ENCODE data around the gene COASY.

DNA sequence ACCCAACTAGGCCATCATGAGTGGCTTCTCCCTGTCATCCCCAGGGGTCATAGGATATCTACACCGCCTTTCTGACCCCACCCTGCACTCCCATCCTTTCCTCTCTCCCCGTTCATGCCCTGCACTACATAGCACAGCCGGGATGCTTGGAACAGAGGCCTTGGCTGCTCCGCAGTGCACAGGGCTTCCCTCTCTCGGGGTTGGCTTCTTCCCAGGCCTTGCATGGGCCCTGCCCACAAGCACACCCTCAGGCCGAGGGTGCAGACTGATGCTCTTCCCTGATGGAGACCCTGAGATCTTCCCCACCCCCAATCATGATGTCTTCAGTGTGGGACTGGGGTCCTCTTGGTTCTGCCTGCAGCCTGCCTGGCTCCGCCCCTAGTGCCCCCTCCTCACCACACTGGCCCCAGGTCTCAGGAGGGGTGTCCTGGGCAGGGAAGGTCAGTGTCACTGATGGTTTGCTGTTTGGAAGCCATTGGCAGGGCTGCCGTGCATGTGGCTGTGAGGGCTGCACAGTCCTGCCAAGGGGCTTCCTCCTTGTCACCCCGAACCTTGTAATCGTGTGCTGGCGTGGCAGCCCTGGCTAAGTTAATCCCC is 40.2 kb upstream of the COASY start:
- TF ChIP-seq POLR2A (IDR thresholded peaks at IDR 0.05; ENCODE audit: low read depth, low read length) (no peak), POLR2AphosphoS5 (IDR thresholded peaks at IDR 0.05; ENCODE audit: low read depth, low read length) (no peak), TAF1 (IDR thresholded peaks at IDR 0.05; ENCODE audit: borderline replicate concordance, low read depth, low read length) (no peak)

Measured in GM12892 (cell line).